HG02642 (cell line): ENCODE data around the gene TRIM50.
"Not testable (repeated sequence)": the region's sequence is repeated elsewhere in the genome, so short reads cannot be mapped to it uniquely, and the experiment has no call there.

Experiments used
- ATAC-seq: cut with Tn5 transposase; IDR thresholded peaks from one replicate; pipeline ENCODE4 v1.9.1; 2021; ENCODE audit warnings: mild to moderate bottlenecking; ENCODE audit not compliant: unreplicated experiment, poor library complexity

TRIM50 gene

DNA sequence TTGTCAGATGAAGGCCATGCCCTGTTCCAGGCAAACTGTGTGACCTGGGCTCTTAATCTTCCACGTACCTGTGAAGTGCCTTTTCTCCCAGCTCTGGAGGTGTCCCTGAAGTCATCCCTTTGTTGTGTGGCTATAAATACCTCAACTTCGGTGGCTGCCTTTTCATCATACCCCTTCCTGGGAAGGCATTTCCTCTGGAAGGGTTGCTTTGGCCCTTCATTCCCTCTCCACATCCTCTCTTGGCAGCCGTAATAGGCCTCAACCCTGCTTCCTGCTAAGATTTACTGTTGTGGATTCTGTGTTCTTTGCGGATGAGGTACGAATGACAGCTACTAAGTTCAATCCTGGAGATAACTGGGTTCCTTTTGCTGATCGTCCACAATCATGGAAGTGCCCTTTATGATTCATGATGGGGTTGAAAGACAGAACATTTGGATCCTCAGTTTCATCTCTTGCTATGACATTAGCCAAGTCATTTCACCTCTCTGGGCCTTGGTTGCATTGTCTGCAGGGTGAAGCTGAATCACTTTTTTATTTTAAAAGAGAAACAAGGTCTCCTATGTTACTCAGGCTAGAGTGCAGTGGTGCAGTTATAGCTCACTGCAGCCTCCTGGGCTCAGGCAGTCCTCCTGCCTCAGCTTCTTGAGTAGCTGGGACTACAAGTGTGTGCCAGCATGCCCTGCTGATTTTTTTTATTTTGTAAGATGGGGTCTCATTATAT lies 23.7 kb upstream of the TRIM50 start:
- no peak for ATAC-seq

DNA sequence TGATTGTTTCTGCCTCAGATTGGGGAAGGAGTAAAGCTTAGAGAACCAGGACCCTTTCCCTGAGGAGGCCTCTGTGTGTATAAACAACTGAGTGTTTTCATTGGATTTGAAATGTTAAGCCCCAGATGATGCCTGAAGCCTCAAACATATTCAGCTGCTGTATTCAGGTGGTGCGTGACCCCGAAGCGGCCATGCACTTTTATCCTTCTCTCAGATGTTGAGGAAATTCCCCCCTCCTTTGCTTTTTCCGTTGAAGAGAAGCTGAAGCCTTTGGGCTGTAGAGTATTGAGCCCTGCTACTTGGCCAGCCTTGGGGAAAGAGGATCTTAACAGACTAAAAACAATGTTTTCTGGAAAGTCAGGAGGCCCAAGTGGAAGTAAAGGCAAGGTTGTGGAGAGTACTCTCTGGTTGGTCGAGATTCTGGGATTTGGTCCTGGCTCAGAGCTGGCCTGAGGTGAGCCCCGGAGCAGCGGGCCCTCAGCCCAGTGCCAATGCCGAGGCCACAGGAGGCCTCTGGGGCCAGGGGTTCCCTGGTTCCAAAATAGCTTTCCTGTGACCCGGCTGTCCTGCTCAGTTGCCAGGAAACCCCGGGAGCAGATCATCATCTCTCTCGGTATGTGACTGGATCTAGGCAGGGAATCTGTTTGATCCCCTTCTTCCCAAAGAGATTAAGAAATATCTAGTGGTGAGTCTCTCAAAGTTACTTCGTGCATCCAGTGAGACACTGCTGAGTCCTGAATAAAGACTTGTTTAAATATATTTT lies 22.6 kb upstream of the TRIM50 start:
- no peak for ATAC-seq

DNA sequence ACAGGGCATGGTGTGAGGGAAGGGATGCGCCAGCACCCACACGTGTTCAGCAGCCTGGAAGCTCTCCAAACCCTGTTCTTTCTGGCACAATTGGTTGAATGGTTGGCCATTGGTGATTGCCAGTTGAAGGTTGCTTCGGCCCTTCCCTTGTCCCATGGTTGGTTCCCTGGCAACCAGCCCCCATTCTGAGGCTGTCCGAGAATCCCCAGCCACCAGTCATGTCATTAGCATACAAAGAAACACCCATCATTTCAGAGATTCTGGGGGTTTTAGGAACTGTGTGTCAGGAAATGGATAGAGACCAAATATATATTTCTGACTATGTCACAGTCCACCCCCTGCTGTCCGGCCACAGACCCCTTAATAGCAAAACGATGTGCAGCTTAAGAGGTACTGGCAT lies 21.9 kb upstream of the TRIM50 start:
- no peak for ATAC-seq

DNA sequence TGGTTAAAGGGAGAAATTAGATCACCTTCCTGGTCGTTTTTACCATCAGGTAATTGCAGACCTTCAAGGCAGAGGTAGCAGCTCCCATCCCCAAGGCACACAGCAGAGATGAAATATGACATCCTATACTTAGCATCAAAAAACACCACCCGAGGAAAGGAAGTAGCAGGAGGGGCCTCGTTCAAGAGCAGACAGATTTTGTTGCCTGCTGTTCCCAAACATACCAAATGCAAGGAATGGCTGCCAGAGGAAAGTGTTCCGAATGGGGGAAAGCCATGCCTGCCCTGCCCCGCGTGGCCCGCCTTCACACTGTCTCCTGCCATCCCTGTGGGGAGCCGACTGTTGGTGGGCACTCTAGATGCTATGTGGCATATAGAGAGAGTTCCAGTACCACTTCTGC lies 18.1 kb upstream of the TRIM50 start:
- no peak for ATAC-seq

DNA sequence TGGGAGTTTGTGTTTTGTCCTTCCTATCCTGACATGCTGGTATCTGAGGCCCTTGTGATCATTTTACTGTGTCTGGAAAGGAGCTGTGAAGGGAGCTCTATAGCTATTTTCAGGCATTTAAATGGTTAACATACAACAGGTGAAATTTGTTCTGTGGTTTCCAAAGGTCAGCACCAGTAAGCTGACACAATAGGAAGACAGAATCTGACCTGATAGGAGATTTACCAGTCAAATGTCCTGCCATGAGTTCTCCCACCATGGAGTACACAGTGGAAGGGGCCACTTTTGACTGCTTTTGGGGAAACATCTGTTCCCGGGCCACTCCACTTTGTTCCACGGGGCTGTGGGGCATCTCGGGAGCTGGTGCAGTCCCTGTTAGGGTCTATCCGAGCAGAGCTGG lies 17.7 kb upstream of the TRIM50 start:
- ATAC-seq: no peak

DNA sequence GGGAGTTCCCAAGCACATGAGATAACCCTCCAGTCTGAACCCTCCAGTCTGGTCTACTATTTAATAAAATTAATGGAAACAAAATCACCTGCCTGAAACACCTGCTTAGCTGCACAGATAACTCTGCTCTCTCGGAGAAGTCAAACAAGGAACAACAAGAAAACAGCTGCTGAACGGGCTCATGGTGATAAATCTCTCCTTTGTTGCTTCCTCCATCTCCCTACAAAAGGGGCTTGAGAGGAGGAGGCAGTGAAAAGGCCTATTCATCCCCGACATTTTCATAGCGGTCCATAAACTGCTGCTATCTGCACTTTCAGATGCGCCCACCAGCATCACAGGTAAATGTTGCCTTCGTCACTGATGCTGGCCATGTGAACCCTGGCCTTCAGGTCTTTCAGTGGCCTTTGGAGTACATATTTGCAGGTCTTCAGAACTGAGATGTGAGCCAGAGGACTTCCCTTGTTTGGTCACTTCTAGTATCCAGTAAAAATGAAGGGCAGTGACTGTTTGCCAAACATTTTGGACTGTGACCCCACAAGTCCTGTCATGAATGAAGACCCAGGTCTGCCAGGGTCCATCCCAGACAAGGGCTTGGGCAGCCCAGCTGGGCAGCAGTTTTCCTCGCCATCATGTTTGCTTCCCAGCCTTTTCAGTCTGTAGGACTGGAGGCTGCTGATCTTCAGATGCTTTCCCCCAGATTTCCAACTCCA lies 15.9 kb upstream of the TRIM50 start:
- no peak for ATAC-seq

DNA sequence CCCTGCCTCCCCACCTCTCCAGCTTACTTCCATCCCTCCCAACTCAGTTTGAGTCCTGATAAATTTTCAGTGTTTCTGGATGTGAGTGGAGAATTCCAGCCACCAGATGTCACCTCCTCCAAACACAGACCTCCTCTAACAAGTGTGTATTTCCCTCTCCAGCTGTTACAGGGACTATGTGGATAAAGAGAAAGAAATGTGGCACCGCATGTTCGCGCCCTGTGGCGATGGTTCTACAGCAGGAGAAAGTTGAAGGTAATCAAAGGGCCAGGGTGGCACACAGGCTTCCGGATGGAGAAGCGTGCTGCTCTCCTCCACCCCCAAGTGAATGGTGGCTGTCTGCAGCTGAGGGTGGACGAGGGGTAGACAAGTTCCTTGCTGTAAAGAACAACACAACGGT lies 14.8 kb upstream of the TRIM50 start:
- ATAC-seq: no peak

DNA sequence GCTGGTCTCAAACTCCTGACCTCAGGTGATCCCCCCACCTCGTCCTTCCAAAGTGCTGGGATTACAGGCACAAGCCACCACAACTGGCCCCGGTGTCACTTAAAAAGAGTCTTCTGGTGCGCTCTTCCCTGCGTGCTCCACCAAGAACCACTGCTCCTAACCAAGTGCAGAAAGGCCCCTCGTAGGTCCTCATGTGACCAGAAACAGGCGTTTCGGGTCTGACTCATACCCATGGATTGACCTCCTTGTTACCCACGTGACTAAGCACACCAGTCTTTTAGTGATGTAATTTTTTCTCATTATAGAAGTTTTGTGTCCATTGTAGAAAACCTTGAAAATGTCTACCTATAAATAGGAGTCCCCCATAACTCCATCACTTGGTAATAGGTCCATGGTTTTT lies 14.0 kb upstream of the TRIM50 start:
- no peak for ATAC-seq

DNA sequence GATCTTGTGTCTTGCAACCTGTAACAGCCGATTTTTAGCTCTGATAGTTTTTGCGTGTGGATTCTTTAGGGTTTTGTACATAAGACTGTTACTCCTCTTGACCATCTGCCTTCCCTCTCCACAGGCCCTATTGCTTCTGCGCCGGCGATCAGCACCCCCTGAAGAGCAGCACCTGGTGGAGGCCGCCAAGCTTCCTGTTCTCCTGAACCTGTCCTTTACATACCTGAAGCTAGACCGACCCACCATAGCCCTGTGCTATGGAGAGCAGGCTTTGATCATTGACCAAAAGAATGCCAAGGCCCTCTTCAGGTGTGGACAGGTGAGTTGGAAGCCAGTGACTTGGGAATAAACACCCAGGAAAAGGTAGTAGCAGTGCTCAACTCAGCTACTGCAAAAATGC lies 12.6 kb upstream of the TRIM50 start:
- ATAC-seq: no peak

DNA sequence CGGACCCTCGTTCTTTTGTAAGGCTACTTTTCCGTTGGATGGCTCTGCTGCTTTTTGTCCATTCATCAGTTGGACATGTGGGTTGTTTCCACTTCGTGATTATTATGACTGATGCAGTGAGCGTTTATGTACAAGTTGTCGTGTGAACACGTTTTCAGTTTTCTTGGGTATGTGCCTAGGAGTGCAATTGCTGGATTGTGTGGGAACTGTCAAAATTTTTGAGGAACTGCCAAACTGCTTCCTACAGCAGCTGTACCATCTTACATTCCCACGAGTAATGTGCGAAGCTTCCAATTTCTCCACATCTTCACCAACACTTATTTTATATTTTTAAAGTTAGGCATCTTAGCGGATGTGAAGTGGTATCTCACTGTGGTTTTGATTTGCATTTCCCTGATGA lies 10.4 kb upstream of the TRIM50 start:
- no peak for ATAC-seq

DNA sequence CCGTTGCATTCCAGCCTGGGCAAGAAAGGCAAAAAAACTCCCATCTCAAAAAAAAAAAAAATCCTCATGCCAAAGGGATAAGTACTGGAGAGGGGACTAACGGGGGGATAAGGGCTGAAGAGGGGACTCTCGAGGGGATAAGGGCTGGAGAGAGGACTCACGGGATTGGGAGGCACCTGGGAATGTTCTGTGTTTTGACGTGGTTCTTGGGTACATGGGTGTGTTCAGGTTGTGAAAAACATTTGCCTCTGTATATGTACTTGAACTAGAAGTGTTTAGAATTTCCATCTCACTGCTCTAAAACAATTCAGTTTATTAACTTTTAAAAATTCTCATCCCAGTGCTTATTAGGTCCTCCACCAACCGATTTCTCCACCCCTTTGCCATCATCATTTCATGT lies 4.6 kb upstream of the TRIM50 start:
- ATAC-seq: no peak

DNA sequence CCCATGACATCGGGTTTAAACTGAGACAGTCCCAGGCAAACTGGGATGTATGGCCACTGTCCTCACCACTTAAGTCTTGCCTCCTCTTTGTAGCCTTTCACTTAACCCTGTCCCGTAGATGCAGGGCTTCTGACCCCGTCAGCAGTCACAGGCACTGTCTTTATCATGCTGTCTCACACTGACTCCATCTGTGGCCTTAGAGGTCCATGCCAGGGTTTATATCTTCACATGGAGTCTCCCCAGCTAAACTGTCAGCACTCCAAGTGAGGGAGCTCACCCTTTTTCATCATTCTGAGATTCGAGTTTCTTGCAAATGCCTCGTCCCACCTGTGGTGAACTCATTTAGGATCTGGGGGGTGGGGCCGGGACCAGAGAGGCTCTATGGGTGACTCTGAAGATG lies 2.9 kb upstream of the TRIM50 start:
- no peak for ATAC-seq

DNA sequence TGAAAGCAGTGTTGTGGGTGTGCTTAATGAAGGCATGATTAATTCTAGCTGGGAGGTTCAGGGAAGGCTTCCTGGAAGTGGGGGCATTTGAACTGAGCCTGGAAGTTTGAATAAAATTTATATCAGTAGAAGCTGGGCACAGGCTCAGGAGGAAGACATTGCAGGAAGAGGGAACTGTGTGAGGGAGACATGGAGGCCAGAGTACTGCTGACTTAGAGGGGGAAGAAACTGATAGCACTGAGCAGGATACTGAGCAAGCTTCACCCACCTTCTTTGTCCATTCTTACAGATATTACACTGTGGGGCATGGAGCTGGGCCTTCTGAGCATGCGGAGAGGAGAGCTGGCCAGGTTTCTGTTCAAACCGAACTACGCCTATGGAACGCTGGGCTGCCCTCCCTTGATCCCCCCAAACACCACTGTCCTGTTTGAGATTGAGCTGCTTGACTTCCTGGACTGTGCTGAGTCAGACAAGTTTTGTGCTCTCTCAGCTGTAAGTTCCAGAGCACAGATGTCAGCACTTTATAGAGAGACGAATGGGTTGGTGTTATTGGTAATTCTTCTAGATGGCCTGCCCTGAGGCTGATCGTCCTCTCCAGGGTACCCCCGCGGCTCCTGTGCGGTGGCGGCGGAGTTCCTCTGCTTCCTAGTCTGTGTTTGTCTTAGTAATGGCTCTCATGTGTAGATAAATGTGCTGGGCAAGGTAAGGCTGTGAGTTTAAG lies 2.1 kb upstream of the TRIM50 start:
- no peak for ATAC-seq

DNA sequence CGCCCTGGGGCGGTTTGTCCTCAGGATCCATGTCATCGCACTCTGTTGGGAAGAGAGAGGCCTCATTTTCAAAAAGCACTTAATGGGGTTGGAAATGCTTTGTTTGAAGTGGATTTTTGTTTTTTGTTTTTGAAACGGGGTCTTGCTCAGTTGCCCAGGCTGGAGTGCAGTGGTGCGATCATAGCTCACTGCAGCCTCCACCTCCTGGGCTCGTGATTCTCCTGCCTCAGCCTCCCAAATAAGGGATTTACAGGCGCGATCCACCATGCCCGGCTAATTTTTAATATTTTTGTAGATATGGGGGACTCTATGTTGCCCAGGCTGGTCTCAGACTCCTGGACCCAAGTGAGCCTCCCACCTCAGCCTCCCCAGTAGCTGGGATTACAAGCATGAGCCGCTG lies 814 bp upstream of the TRIM50 start:
- ATAC-seq: no peak

DNA sequence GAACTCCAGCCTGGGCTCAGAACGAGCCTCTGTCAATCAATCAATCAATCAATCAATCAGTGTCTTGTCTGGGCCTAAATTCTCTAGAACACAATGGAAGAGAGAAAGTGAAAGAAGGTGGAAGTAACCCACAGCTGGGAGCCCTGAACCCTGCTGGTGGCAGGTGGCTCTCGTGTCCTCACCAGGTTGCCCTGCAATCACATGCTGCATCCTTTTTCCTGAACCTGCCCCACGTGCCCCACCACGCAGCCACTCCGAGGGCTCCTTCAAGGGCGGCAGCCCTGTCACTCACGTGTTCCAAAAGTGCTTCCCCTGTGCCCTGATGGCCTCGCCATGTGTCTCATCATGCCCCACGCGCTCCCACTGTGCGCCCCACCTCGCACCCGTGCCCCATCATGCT lies 433 bp downstream of the TRIM50 start:
- not testable (repeated sequence) for ATAC-seq

DNA sequence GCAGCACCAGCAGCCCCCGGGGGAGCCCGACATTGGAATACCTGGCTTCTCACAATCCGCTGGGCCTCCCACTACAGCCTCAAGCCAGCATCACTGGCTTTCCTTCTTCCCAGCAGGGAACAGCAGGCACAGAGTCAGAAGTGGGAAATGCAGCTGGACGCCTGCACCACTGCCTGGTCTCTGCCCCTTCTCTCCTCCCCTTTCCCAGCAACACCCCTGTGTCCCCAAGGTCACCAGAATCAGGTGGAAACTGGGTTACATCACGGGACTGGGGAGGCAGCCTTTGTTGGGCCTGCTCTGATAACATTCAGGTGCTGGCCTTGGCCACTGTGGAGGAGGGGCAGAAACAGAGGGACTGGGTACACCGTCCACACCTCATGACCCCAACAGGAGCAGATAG lies 2.5 kb downstream of the TRIM50 start:
- not testable (repeated sequence) for ATAC-seq

DNA sequence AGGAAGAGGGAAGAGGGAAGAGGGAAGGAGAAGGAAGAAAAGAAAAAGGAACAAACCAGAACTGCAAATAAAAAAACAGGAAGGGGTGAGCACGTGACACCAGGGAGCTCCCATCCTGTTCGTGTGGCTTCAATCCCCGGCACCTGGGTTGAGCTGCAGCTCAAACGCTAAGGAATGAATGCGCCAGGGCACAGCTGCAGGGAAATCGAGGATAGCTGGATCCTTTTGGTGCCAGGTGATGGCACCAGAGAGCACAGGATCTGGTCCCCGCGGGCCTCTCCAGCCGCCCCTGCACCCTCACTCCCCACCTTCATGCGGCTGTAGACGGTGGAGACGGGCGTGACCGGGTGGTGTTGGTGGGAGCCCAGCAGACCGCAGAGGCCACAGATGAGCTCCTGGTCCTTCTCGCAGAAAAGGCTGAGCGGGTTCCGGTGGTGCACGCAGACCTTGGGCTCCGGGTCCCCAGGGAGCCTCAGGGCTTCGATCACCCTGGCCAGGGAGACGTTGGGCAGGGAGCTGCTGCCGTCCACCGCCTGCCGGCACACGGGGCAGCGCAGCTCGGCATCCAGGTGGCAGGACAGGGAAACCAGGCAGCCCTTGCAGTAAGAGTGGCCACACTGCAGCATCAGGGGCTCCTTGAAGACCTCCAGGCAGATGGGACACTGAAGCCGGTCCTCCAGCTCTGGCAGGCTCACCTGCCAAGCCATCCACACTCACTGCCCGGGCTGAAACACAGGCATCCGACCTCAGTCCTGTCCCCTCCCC lies 3.6 kb downstream of the TRIM50 start:
- ATAC-seq: peak; percentile 60

DNA sequence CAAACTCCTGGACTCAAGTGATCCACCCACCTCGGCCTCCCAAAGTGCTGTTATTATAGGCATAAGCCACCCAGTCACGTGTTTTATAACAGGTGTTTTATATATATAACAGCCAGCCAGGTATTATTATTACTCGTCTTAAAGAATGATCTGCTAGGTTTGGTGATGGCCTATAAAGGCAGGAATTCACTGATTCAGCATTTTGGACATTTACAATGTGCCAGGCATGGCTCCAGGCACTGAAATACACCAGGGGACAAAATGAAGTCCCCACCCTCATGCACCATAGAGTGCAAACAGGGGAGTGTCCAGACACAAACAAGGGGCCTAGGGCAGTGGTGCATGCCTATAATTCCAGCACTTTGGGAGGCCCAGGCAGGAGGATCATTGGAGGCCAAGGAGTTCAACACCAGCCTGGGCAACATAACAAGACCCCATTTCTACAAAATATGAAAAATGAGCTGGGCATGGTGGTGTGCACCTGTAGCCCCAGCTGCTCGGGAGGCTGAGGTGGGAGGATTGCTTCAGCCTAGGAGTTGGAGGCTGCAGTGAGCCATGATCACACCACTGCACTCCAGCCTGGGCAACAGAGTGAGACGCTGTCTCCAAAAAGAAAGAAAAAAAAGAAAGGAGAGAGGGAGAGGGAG lies 4.3 kb downstream of the TRIM50 start:
- not testable (repeated sequence) for ATAC-seq

DNA sequence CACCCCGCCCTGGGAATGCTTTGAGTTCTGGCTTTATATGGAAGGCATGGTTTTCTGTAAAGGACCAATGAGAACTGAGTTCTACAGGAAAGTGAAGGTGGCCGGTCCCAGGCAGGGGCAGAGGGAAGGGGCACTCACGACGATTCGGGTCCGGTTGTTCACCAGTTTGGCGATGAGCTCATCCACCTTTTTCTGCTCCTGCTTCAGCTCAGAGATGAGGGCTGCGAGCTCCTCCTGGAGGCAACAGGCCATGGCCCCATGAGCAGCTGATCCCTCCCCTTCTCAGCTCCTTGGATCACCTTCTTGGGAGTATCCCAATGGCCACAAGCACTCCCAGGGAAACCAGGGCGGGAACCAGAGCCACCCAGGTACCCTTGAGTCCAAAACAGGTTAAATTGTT lies 7.9 kb downstream of the TRIM50 start:
- ATAC-seq: not testable (repeated sequence)

DNA sequence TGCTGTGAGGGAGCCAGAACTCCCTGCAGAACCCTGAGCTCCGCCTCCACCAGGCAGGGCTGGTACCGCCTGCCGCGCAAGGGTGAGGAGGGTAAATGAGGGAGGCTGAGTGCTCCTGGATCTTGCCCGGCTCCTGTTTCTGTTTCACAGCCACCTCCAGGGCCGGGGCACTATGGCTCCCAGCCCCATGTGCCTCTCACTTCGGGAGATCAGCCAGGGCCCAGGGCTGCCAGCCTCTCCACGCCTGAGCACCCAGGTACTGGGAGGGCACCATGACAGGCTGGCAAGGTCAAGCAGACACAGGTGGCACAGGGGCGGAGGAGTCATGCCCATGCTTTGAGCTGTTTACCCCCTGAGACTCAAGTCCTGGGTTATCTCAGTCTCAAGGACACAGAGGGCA lies 8.3 kb downstream of the TRIM50 start:
- not testable (repeated sequence) for ATAC-seq
